CD4-positive, alpha-beta T cell treated with Interleukin-6 for 4 hours (primary cell): ENCODE data around the gene ZBTB46.

ENCODE experiments used
- DNase-seq: peaks from one replicate; pipeline ENCODE4 v3.0.0-alpha.2; 2020; ENCODE audit warnings: mixed read lengths

ZBTB46 gene

DNA sequence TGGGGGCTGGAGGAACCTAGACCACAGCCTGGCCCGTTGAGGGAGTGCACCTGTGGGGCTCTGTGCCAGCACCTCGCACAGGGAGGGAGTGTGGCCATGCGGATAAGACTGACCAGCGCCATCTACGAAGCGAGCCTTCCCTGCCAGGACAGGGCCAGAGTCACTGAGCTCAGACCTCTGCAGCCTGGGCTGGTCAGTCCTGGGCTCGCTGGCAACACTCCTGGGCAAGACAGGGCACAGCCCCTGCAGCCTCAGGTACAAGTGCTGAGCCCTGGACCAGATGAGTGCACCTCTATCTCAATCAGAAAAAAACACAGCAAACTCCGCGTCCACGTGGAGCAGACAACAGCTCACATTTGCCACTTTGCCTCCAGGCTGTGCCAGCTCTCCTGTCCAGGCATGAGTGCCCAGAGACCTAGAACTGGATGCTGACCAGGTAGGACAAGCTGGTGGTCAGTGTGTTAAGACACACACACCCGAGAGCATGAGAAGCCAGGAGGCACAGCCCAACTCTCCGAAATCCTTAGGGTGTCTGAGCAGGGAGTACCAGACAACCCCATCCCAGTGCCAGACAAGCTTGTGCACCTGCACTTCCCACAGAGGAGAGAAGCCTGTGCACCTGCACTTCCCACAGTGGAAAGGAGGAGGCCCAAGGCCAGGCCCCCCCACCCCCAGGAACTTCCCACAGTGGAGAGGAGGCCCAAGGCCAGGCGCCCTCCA lies 128.2 kb downstream of the ZBTB46 start:
- no peak for DNase-seq

DNA sequence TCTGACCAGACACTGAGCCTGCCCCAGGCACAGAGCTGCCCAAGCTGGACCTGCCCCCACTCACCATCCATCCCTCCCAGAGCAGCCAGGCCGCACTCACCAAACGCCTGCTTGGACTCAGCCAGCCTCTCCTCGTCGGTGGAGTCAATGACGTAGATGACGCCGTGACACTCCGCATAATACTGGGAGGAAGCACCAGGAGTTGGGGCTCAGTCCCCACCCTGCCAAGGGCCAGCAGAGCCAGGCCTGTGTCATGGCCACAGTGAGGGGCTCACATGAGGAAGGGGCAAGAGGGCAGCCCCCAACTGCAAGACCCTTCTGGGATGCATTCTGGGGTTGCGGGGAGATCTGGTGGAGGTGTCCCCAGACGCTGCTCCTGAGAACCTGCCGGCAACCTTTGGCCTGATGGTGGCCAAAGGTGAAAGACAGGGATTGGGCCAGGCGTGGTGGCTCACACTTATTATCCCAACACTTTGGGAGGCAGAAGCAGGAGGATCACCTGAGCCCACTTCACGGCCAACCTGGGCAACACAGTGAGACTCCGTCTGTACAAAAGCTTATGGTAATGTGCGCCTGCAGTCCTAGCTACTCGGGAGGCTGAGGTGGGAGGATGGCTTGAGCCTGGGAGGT lies 128.9 kb downstream of the ZBTB46 start:
- DNase-seq = no peak

DNA sequence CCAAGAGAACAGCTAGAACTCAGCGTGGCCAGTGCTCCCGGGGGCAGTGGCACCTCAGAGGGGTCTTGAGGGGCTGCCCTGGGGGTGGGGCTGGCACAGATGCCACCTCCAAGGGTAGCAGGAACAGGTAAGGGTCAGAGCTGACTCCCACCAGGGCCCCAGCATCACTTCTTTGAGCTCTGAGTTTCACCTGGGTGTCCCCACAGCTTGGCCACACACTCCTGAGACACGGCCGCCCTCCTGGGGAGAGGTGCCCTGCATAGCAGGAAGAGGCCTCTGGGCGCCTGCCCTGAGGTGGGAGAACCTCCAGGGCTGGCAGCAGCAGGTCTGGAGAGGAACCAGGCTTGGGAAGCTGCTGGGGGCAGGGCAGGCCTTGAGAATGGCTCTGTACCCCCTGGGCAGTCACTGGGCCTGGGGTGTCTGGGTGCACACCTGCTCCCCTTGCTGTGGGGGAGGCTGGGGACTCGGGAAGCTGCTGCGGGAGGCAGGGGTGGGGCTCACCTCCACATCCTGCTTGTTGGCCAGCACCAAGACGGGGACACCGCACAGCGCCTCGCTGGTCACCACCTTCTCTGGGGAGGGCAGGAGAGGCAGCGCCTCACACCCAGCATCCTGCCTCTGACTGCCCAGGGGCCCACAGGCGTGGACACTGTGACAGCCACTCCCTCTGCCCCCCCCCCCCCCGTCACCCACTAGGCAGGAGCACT lies 129.6 kb downstream of the ZBTB46 start:
- DNase-seq = no peak

DNA sequence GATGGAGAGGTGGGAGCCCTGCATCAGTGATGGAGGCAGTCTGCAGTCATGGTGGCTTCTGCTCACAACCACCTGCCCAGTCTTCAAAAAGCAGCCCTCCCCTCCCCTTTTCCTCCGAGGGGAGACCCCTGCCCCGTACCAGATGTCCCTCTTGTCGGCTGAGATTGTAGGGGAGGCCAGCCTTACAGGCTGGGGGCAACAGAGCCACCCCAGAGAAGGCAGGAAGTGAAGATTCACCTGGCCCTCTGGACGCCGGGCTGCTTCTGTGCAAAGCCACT lies 130.1 kb downstream of the ZBTB46 start:
- no peak for DNase-seq

DNA sequence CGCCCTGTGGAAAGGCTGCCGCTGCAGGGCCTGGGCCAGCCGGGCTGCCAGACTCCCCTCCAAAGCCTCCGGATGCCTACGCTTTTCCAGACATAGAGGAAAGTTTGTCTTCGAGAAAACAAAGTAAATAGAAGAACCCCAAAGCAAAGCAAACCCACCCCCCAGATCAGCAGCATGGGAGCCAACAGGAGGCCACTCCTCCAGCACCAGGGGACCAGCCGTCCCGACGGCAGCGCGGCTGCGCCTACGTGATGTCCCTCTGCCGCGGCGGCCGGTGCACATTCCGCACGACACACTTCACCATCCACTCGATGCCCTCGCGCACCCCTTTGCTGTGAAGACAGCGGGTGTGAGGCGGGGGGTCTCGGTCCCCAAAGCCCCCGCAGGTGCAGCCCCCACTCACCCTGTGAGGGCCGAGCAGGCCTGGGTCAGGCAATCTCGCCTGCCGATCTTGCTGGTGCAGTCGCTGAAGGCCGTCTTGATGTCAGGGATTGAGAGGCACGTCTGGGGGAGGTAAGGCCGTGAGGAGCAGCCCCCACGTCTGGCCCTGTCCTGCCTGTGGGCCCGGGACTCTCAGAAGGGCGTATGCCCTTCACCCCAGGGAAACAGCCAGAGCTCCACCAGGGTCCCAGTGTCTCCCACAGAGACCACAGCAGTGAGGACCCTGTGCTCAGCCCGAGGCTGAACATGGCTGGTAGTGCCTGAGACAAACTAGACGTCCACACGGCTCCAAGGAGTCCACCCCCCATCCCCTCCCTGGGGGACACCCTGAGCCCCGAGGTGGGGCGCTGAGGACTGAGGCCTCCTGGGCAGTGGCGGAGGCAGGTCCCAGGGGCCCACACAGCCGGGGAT lies 130.6 kb downstream of the ZBTB46 start:
- no peak for DNase-seq

DNA sequence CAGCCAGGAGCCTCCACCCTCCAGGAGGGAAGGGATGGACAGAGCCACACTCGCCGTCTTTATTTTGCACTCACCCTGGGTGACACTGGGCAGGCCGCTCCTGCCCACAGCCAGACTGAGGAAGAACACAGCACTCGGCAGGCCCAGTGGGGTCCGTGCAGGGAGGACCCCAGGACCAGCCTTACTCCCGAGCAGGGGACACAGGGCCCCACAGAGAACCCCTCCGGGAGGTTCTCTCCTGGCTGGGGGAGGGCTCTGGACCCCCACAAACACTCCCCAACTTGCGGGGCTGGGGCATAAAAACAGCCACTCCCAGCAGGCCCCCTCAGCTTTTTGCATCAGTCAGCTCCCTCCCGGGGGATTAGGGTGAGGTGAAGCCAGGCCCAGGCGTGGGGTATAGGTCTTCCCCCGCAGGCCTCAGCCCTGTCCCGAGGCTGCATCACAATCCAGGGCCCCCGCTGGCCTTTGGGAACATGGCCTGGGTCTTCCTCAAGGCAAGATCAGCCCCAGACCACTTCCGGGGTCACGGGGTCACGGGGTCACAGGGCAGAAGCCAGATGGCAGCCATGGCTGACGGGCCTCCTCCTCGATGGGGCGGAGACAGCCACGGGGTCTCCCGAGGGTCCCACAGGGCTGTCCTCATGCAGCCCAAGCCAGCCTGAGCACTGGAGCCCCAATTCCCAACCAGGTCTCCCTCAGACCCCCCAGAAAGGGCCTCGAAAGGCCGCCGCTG lies 131.4 kb downstream of the ZBTB46 start:
- DNase-seq = no peak

DNA sequence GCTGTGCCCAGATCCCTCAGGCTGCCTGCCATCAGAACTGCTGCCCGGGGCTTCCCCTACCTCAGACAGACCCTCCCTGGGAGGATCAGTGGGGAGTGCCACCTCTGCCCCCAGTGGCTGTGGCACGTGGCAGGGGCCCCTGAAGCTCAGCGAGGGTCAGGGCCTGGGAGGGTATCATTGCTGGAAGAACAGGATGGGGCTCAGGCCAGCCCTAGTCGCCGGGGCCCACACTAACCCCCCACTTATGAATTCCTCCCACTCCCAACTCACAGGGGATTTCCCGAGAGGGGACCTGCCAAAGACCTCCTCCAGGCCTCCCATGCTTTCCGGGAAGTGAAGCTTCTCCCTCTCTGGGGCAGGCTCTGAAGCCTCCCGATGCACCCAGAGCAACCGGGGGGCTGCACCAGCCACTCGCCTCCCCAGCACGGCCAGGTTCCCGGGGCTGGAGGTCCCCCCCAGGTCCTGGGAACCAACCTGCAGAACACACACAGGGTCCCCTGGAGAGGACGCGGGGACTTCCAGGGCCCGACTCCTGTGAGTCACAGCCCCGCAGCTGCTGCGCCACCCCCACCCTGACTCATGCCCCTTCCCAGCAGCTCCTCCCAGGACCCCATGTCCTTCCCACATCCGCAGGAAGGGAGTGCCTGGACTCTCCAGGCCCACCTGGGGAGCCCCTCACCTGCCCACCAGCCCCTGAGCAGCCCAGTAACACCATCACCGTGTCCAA lies 132.2 kb downstream of the ZBTB46 start:
- peak; percentile 35 for DNase-seq

DNA sequence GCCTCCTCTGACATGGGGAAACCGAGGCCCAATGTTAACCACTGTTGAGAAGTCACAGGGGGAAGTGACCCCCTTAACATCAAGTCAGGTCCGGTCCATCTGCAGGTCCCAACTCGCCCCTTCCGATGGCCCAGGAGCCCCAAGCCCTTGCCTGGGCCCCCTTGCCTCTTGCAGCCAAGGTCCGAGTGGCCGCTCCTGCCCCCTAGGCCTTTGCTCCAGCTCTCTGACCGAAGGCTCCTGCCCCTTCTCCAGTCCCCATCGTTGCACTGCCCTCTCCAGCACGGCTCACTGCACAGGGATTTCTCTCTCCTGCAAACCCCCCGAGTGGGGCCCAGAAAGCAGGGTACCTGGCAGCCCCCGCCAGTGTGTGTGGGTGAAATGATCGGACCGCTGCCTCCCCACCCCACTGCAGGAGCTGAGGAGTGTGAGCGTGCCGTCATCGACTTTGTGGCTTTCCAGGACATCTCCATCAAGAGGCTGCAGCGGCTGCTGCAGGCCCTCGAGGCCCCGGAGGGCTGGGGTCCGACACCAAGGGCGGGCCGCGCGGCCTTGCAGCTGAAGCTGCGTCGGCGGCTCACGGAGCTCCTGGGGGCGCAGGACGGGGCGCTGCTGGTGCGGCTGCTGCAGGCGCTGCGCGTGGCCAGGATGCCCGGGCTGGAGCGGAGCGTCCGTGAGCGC lies 133.1 kb downstream of the ZBTB46 start:
- DNase-seq = no peak

DNA sequence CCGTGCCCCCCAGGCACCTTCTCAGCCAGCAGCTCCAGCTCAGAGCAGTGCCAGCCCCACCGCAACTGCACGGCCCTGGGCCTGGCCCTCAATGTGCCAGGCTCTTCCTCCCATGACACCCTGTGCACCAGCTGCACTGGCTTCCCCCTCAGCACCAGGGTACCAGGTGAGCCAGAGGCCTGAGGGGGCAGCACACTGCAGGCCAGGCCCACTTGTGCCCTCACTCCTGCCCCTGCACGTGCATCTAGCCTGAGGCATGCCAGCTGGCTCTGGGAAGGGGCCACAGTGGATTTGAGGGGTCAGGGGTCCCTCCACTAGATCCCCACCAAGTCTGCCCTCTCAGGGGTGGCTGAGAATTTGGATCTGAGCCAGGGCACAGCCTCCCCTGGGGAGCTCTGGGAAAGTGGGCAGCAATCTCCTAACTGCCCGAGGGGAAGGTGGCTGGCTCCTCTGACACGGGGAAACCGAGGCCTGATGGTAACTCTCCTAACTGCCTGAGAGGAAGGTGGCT lies 133.7 kb downstream of the ZBTB46 start:
- DNase-seq = no peak

DNA sequence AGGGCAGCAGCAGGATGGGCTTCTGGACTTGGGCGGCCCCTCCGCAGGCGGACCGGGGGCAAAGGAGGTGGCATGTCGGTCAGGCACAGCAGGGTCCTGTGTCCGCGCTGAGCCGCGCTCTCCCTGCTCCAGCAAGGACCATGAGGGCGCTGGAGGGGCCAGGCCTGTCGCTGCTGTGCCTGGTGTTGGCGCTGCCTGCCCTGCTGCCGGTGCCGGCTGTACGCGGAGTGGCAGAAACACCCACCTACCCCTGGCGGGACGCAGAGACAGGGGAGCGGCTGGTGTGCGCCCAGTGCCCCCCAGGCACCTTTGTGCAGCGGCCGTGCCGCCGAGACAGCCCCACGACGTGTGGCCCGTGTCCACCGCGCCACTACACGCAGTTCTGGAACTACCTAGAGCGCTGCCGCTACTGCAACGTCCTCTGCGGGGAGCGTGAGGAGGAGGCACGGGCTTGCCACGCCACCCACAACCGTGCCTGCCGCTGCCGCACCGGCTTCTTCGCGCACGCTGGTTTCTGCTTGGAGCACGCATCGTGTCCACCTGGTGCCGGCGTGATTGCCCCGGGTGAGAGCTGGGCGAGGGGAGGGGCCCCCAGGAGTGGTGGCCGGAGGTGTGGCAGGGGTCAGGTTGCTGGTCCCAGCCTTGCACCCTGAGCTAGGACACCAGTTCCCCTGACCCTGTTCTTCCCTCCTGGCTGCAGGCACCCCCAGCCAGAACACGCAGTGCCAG lies 134.3 kb downstream of the ZBTB46 start, which contains the start of gene TNFRSF6B:
Gene TNFRSF6B, plus strand, starts transcription at position 25 of the 729 bp plus-strand sequence. Its CDS starts 116 bp downstream, at position 141.
- DNase-seq = peak; percentile 39

DNA sequence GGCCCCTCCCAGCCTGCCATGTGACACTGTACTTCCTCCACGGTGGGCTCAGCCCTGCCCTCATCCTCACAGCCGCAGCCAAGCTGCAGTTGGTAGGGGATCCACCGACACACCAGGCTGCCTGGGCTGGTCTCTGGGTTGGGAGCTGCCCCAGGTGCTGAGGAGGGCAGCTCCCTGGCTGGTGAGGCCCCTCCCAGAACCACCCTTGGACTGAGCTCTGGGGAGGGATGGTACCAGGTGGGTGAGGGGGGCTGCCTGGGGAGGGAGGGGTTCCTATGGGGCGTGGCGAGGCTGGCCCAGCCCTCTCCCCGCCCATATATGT lies 134.8 kb downstream of the ZBTB46 start:
- DNase-seq = peak; percentile 36

DNA sequence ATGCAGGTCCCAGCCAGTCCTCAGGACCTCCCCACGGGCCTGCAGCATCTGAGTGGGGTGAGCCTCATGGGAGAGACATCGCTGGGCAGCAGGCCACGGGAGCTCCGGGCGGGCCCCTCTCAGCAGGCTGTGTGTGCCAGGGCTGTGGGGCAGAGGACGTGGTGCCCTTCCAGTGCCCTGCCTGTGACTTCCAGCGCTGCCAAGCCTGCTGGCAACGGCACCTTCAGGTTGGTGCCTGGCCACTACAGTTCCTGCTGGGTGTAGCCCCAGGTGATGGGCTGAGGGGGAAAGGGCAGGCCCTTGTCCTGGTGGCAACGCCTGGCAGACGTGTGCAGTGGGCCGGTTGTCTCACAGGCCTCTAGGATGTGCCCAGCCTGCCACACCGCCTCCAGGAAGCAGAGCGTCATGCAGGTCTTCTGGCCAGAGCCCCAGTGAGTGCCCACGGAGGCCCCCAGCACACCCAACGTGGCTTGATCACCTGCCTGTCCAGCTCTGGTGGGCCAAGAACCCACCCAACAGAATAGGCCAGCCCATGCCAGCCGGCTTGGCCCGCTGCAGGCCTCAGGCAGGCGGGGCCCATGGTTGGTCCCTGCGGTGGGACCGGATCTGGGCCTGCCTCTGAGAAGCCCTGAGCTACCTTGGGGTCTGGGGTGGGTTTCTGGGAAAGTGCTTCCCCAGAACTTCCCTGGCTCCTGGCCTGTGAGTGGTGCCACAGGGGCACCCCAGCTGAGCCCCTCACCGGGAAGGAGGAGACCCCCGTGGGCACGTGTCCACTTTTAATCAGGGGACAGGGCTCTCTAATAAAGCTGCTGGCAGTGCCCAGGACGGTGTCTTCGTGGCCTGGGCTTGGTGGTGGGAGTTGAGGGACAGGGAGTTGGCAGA lies 135.4 kb downstream of the ZBTB46 start:
- DNase-seq = no peak

DNA sequence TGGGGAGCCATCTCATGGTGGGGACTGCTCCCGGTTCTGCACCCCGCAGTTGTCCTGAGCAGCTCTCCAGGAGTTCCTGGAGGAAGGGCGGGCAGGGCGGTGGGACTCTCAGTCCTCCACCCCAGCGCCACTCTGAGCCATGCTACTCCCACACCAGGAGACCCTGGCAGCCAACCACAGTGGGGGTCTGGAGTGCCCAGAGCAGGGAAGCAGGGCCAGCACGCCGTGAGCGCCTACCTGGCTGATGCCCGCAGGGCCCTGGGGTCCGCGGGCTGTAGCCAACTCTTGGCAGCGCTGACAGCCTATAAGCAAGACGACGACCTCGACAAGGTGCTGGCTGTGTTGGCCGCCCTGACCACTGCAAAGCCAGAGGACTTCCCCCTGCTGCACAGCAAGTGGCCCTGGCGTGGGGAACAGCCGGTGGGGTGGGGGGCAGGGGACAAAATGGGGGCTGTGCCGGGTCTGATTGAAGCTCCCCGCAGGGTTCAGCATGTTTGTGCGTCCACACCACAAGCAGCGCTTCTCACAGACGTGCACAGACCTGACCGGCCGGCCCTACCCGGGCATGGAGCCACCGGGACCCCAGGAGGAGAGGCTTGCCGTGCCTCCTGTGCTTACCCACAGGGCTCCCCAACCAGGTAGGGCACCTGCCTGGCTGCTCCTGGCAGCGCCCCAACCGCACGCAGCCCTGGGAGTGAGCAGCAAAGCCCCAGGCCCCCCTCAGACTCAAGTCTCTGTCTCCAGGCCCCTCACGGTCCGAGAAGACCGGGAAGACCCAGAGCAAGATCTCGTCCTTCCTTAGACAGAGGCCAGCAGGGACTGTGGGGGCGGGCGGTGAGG lies 136.3 kb downstream of the ZBTB46 start:
- no peak for DNase-seq

DNA sequence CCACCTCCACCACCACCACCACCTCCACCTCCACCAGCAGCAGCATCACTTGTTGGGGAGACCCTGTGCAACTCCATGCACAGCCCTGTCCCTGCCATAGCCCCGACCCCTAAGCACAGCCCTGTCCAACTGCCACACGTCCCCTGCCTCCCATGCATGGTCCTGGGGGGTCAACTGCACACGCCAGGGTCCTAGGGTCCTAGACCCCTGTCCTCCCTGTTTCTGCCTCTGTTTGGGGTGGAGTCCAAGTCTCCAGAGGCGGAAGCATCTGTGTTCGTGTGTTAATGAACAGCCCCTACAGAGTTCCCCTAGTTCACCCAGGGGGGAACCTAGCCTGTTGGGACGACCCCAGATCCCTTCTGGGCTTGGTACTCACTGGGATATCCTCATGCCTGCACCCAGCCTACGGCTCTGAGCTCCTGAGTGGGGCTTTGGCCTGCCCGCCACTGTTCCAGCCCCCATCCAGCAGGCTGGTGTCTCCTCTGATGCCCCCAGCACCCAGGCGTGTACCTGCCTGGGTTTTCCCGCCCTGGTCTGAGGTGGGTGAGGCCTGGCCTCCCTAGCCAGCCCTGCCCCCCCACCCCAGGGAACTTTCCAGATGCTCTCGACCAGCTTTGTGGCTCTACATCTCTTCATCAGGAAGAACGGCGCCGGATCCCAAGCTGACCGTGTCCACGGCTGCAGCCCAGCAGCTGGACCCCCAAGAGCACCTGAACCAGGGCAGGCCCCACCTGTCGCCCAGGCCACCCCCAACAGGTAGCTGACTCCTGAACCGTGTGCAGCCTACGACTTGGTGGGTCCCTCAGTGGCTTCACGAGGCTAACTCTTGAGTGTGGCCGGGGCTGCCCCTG lies 137.1 kb downstream of the ZBTB46 start:
- no peak for DNase-seq
